Left lung (tissue), 14 donors: Measurements from ENCODE around the gene TMEM171. TPM values are rescaled to one million over a fixed set of nuclear protein-coding genes. Genes with fewer than 3 reads are reported as not detected.

Source experiments
- ATAC-seq: fragments of 200-7000 bp; cut with Tn5 transposase; one replicate; pipeline ENCODE4 v1.9.1; 2020; ENCODE audit warnings: moderate library complexity
- DNase-seq, 4 donors: peaks; one replicate each; pipeline ENCODE4 v3.0.0-alpha.2; 2013 to 2020
- H3K27ac ChIP-seq, 2 donors: fragments of 200-600 bp; sonication (generic) in 1 of 2; one replicate each; pipeline versions ENCODE4 v1.5.0 to v1.8.0; 2020 to 2021
- H3K27me3 ChIP-seq, 2 donors: fragments of 200-600 bp; sonication (generic) in 1 of 2; one replicate each; pipeline versions ENCODE4 v1.5.0 to v1.8.0; 2020 to 2021
- H3K36me3 ChIP-seq, 2 donors: fragments of 200-600 bp; sonication (generic) in 1 of 2; one replicate each; pipeline versions ENCODE4 v1.5.0 to v1.8.0; 2020 to 2021
- H3K4me1 ChIP-seq, 2 donors: fragments of 200-600 bp; one replicate each; pipeline ENCODE4 v1.8.0; 2021
- H3K4me3 ChIP-seq, 2 donors: fragments of 200-600 bp; sonication (generic) in 1 of 2; one replicate each; pipeline versions ENCODE4 v1.5.0 to v1.8.0; 2020 to 2021; ENCODE audit warnings: mild to moderate bottlenecking in 1 of 2
- H3K9me3 ChIP-seq, 2 donors: fragments of 200-600 bp; sonication (generic) in 1 of 2; one replicate each; pipeline versions ENCODE4 v1.5.0 to v1.8.0; 2020 to 2021
- intact Hi-C, 2 donors: fragments of 100-400 bp; cut with DNase I; formaldehyde crosslinking; loops; one replicate each; pipeline versions ENCODE4 v1.11.2 to v1.14.2; 2022
- long read RNA-seq, 12 donors: library from polyadenylated mRNA in 2 of 12; unstranded in 2 of 12; transcript quantifications; one replicate each; pipeline ENCODE4 v2.0.0 and lab custom pipeline, GENCODE V29; 2019 to 2026
- polyA plus RNA-seq, 6 donors: library from polyadenylated mRNA; unstranded; fragments of 120-200 nt; gene quantifications; one replicate each; pipeline ENCODE4 v1.2.1, GENCODE V29; 2013; ENCODE audit not compliant: insufficient read length in 6 of 6
- total RNA-seq, 2 donors: library from RNA; stranded (reverse); fragmentation: NEBNext Ultra II Directional; extraction: Animal tissue kit (Norgen Biotek cat#: 25700); gene quantifications; one replicate each; pipeline ENCODE4 v1.2.1, GENCODE V29; 2021
- TF ChIP-seq, protein P1 (sequence below), 2 donors: fragments of 200-600 bp; sonication (generic) in 1 of 2; IDR thresholded peaks; one replicate each; pipeline versions ENCODE4 v1.5.0 to v1.8.0; 2021; ENCODE audit warnings: antibody characterized with exemption in 2 of 2
- donor health status: DM: no; HTN: yes; CAD: no.
- donor health status: DM: no; HTN: no; CAD: no.

Gene TMEM171, protein sequence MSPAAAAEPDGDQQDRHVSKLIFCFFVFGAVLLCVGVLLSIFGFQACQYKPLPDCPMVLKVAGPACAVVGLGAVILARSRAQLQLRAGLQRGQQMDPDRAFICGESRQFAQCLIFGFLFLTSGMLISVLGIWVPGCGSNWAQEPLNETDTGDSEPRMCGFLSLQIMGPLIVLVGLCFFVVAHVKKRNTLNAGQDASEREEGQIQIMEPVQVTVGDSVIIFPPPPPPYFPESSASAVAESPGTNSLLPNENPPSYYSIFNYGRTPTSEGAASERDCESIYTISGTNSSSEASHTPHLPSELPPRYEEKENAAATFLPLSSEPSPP
- total RNA-seq (under 1 TPM; 0.32 to 0.37 TPM), polyA plus RNA-seq (under 1 TPM in 2 of 6 donors, not detected in 4; 0.10 to 0.15 TPM)
- long read RNA-seq, donor 1 = 0 reads
- long read RNA-seq, donor 2 = 0 reads
- long read RNA-seq, donor 3, partial matches to known transcripts = 0 of 1 reads
- long read RNA-seq, donor 3, other reads (novel, unspliced or antisense) = 0 of 1 reads
- long read RNA-seq, donor 4 = 0 reads
- long read RNA-seq, donor 5 = 0 reads
- long read RNA-seq, donor 6 = 0 reads
- long read RNA-seq, donor 7 = 0 reads
- long read RNA-seq, donor 8 = 0 reads
- long read RNA-seq, donor 9 = 0 reads
- long read RNA-seq, donor 10, partial matches to known transcripts = 0 of 3 reads
- long read RNA-seq, donor 10, other reads (novel, unspliced or antisense) = 1 of 3 reads
- long read RNA-seq, donor 11 = 0 reads
- long read RNA-seq, donor 12 = 0 reads

DNA sequence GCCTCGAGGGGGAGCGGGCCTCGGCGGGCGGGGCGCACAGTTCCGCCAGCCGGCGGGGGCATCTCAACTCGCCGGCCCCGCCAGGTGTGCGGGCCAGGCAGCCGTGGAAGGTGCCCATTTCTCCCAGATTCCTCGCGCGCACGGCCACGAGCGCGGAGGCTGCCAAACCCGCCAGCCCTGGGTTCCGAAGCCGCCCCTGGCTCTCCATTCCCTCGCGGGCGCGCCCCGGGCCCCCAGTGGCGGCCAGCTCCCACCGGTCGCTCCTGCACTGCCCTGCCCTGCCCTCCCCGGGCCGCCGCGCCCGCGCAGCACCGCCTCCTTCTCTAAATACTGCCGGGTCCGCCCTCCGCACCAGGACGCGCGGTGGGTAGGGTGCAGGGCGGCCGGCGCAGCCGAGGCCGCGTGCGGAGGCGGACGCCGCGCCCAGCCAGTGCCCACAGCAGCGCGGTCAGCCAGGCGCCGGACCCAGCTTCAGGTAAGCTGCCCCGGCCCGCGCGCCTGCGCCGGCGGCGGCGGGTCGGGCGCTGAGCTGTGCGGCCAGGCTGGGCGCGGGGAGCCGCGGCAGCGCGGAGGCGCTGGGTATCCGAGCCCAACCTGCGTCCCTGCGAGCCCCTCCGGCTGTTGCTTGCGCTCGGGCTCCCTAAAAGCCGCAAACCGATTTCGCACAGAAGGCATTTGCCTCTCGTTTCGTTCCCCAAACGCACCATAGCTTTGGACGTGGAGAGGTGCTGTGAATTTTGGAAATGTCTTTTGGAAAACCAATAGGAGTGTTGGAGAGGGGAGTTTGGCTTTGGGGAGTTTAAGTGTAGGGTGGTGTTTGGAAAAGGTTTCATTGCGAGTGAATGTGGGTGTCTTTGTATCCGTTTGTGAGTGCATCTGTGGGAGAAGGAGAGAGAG is at the start of gene TMEM171:
TSS of gene TMEM171 (plus strand) at position 354 of the 897 bp plus-strand sequence. CDS start 2,799 bp downstream, outside the sequence.
- Histone ChIP-seq H3K27ac (no peak within 1 kb of the TSS), H3K4me1 (peaks cover 0 to 14% of the 10 kb centered on the region in 2 donors), H3K9me3 (no peaks in the 10 kb centered on the region), H3K27me3 (peaks cover 9 to 81% of the 10 kb centered on the region in 2 donors), H3K4me3 (peak within 1 kb of the TSS; percentile 34 to 37), H3K36me3 (no peaks in the 10 kb centered on the region)
- DNase-seq = peak in 3 of 4 donors; percentile 31 to 88 (median 57)
- intact Hi-C loops = no loop called here
- TF ChIP-seq, protein P1, sequence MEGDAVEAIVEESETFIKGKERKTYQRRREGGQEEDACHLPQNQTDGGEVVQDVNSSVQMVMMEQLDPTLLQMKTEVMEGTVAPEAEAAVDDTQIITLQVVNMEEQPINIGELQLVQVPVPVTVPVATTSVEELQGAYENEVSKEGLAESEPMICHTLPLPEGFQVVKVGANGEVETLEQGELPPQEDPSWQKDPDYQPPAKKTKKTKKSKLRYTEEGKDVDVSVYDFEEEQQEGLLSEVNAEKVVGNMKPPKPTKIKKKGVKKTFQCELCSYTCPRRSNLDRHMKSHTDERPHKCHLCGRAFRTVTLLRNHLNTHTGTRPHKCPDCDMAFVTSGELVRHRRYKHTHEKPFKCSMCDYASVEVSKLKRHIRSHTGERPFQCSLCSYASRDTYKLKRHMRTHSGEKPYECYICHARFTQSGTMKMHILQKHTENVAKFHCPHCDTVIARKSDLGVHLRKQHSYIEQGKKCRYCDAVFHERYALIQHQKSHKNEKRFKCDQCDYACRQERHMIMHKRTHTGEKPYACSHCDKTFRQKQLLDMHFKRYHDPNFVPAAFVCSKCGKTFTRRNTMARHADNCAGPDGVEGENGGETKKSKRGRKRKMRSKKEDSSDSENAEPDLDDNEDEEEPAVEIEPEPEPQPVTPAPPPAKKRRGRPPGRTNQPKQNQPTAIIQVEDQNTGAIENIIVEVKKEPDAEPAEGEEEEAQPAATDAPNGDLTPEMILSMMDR (IDR thresholded peaks at IDR 0.05) = no peak
- peak; percentile 92 for ATAC-seq

DNA sequence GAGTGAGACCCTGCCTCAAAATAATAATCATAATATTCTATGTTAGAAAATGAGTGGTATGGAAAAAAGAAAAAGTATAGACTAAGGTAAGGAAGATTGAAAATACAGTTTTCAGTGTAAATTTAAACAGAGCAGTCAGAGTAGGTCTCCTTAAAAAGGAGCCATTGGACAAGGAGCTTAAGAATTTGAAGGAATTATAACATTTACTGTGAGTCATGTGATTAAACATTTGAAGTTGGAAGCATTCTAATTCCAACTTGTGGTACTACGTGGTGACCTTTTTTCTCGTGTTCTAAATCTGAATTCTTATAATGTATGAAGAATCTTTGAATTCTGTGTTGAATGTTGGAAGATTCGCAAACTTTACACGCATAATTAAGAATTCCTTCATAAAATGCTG is 39.3 kb upstream of the TMEM171 start:
- DNase-seq (no peak), ATAC-seq (no peak)
- Histone ChIP-seq H3K27ac (no peak overlapping the region), H3K4me3 (no peak overlapping the region), H3K4me1 (no peaks in the 10 kb centered on the region), H3K27me3 (no peaks in the 10 kb centered on the region), H3K36me3 (peaks cover 0 to 97% of the 10 kb centered on the region in 2 donors), H3K9me3 (no peaks in the 10 kb centered on the region)
- intact Hi-C loops = no loop called here
- TF ChIP-seq, protein P1 (IDR thresholded peaks at IDR 0.05) = no peak

DNA sequence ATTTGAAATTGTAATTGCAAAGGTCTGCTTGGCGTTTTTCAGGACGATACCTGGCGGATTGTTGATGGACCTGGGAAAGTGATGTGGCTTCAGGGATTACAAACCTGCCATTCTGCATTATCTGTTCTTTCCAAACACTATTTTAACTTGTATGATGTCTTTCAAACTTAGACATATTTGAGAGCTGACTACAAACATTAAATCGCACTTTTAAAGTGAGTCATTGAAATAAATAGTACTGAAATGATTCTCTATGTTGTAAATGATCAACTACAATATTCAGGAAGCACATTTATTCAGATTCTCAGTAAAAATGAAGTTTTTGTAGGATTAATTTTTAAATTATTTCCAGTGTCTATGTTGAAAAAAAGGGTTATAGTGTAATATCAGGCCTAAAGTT is 32.3 kb upstream of the TMEM171 start:
- no peak for DNase-seq

DNA sequence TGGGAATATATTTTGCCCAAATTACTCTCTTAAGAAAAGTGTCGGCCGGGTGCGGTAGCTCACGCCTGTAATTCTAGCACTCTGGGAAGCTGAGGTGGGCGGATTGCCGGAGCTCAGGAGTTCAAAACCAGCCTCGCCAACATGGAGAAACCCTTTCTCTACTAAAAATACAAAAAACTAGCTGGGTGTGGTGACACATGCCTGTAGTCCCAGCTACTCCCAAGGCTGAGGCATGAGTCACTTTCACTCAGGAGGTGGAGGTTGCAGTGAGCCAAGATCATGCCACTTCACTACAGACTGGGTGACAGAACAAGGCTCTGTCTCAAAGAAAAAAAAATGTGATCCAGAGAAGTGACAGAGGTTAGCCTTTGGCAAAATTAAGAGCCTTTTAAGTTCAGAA is 26.4 kb upstream of the TMEM171 start:
- Histone ChIP-seq H3K9me3 (peaks cover 0 to 6% of the 10 kb centered on the region in 2 donors), H3K27ac (no peak overlapping the region), H3K36me3 (peaks cover 0 to 11% of the 10 kb centered on the region in 2 donors), H3K27me3 (no peaks in the 10 kb centered on the region), H3K4me3 (no peak overlapping the region), H3K4me1 (no peaks in the 10 kb centered on the region)
- ATAC-seq = peak; percentile 85
- intact Hi-C loops = no loop called here
- TF ChIP-seq, protein P1 (IDR thresholded peaks at IDR 0.05) = no peak
- no peak for DNase-seq

More for the DNA sequence above, 32.3 kb upstream of the TMEM171 start:
- H3K4me1 ChIP-seq = no peaks in the 10 kb centered on the region
- H3K4me3 ChIP-seq = no peak overlapping the region
- H3K36me3 ChIP-seq = peaks cover 0 to 63% of the 10 kb centered on the region in 2 donors
- H3K27ac ChIP-seq = no peak overlapping the region
- no peak for ATAC-seq
- intact Hi-C loops = no loop called here
- TF ChIP-seq, protein P1 (IDR thresholded peaks at IDR 0.05) = no peak
- no peaks in the 10 kb centered on the region for H3K9me3 ChIP-seq
- H3K27me3 ChIP-seq = no peaks in the 10 kb centered on the region
